ENCODE results near the gene TMPRSS2. TPM values are rescaled to one million over a fixed set of nuclear protein-coding genes. Genes with fewer than 3 reads are reported as not detected.

The TMPRSS2 gene
- total and polyA plus RNA-seq, 3 donors from 2014 or later, result 2.3 to 5.6 (median 3.9) TPM

DNA sequence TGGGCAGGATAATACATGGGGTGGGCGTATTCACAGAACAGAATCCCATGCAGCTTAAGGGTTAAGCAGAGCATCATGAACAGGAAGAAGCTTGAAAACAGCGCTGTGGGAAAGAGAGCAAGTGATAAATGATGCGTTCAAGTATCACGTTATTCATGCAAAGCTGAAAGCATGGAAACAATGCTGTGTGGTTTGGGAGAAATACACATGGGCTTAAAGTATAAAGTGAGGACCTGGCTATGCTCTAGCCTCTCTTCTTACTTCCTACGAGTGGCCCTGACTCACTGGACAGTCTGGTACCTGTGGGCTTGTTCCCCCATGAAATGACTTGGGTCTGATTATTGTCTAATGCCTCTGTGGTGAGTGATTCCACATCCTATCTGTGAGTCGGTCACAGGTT is 25.7 kb downstream of the TMPRSS2 start:
- Histone ChIP-seq H3K4me3 (no peak overlapping the region), H3K27me3 (no peaks in the 10 kb centered on the region), H3K4me1 (no peaks in the 10 kb centered on the region), H3K27ac (no peak overlapping the region), H3K36me3 (ENCODE audit: low read depth, missing control alignments) (no peaks in the 10 kb centered on the region), H3K9me3 (no peaks in the 10 kb centered on the region)
- TF ChIP-seq POLR2A (IDR thresholded peaks at IDR 0.05), result no peak
- TF ChIP-seq CTCF (IDR thresholded peaks at IDR 0.05), result no peak
- intact Hi-C loops (cut with DNase I; ENCODE audit: low total_unique reads), result no loop called here
- WGBS, 2 donors, result 46 to 51% methylated on average over 6 of the region's 6 CpGs
- DNase-seq, result no peak

DNA sequence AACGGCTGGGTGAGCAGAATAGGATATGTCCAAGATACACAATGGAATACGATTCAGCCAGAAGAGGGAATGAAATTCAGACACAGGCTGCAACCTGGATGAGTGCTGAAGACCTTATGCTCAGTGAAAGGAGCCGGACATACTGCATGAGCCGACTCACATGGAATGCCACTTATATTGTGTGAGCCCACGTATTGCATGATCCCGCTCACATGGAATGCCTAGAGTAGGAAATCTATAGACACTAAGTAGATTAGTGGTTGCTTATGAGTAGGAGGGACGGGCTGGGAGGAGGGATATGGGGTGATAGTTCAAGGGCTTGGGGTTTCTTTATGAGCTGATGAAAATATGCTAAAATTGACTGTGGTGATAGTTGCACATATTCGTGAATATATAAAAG is 26.8 kb downstream of the TMPRSS2 start:
- H3K27me3 ChIP-seq, result no peaks in the 10 kb centered on the region
- intact Hi-C loops (cut with DNase I; ENCODE audit: low total_unique reads), result no loop called here
- H3K27ac ChIP-seq, result no peak overlapping the region
- H3K4me1 ChIP-seq, result no peaks in the 10 kb centered on the region
- H3K36me3 ChIP-seq (ENCODE audit: low read depth, missing control alignments), result no peaks in the 10 kb centered on the region
- no peak overlapping the region for H3K4me3 ChIP-seq
- TF ChIP-seq CTCF (IDR thresholded peaks at IDR 0.05) (no peak), POLR2A (IDR thresholded peaks at IDR 0.05) (no peak)
- 77 to 78% methylated on average over 8 of the region's 8 CpGs for WGBS, 2 donors
- no peak for DNase-seq
- H3K9me3 ChIP-seq, result no peaks in the 10 kb centered on the region

DNA sequence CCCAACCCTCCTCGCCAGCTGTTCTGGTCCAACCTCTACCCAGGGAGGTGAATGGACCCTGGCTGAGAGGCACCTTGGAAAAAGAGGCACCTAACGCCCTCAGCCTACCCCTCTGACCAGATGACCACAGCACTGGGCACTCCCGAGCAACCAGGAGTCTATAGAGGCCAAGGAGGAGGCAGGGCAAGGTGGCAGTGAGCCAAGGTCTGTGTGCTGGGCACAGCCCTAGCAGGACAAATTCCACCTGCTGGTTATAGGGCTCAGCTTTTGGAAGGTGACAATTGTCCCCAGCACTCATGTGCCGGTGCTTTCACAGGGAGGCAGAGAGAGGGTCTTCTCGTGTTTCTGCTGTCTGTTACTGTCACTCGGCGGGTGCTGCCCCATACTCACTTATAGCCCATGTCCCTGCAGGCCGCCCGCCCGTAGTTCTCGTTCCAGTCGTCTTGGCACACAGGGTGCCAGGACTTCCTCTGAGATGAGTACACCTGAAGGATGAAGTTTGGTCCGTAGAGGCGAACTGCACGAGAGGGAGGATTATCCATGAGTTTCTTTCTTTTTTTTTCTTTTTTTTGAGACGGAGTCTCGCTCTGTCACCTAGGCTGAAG is 27.8 kb downstream of the TMPRSS2 start:
- H3K4me1 ChIP-seq, result no peaks in the 10 kb centered on the region
- no peaks in the 10 kb centered on the region for H3K9me3 ChIP-seq
- no peaks in the 10 kb centered on the region for H3K36me3 ChIP-seq (ENCODE audit: low read depth, missing control alignments)
- DNase-seq, result no peak
- no peak overlapping the region for H3K4me3 ChIP-seq
- WGBS, 2 donors, result 83 to 86% methylated on average over 17 of the region's 17 CpGs
- no peak for TF ChIP-seq POLR2A (IDR thresholded peaks at IDR 0.05)
- TF ChIP-seq CTCF (IDR thresholded peaks at IDR 0.05), result no peak
- intact Hi-C loops (cut with DNase I; ENCODE audit: low total_unique reads), result no loop called here
- no peak overlapping the region for H3K27ac ChIP-seq
- no peaks in the 10 kb centered on the region for H3K27me3 ChIP-seq

DNA sequence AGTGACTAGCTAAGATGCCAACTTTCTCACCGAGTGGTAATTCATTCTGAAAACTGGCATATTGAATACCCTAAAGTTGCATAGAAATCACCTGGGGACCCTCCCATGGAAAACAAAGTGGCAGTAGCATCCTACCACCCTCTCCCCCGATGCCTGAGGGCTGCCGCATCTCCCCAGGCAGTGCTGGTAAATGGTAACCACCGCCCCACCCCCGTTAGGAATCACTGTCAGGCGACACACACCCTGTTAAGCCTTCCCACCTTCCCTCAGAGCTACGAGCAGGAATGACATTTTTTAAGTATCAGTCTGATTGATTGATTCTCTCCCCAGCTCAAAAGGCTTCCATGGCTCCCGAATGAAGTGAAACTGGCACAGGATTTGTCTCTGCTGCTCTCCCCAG is 28.3 kb downstream of the TMPRSS2 start:
- Histone ChIP-seq H3K36me3 (ENCODE audit: low read depth, missing control alignments) (no peaks in the 10 kb centered on the region), H3K27me3 (no peaks in the 10 kb centered on the region), H3K9me3 (no peaks in the 10 kb centered on the region), H3K4me1 (no peaks in the 10 kb centered on the region), H3K27ac (no peak overlapping the region), H3K4me3 (no peak overlapping the region)
- TF ChIP-seq POLR2A (IDR thresholded peaks at IDR 0.05) (no peak), CTCF (IDR thresholded peaks at IDR 0.05) (no peak)
- 71 to 75% methylated on average over 7 to 8 of the region's 8 CpGs for WGBS, 2 donors
- intact Hi-C loops (cut with DNase I; ENCODE audit: low total_unique reads), result no loop called here
- no peak for DNase-seq
